Amniotic epithelial cell (primary cell): ENCODE results near the gene CTDSPL.

Source experiments
- DNase-seq: peaks from one replicate; pipeline ENCODE4 v3.0.0-alpha.2; 2010; ENCODE audit warnings: low read depth

CTDSPL gene

GRCh38 chr3:37891227-37891626, 29.5 kb downstream of the CTDSPL start:
- DNase-seq, result no peak

GRCh38 chr3:37892927-37893600, 31.4 kb downstream of the CTDSPL start:
- DNase-seq, result peak; percentile 7

GRCh38 chr3:37896827-37897226, 35.1 kb downstream of the CTDSPL start:
- no peak for DNase-seq

GRCh38 chr3:37897763-37898162, 36.1 kb downstream of the CTDSPL start:
- DNase-seq, result no peak

- no peak for DNase-seq
Observed at GRCh38 chr3:37898424-37898823, 36.7 kb downstream of the CTDSPL start.

GRCh38 chr3:37899101-37899707, 37.5 kb downstream of the CTDSPL start:
- no peak for DNase-seq

GRCh38 chr3:37899711-37900306, 38.1 kb downstream of the CTDSPL start:
- DNase-seq, result no peak

- no peak for DNase-seq
Observed at GRCh38 chr3:37901721-37902120, 40.0 kb downstream of the CTDSPL start.

- no peak for DNase-seq
Observed at GRCh38 chr3:37902674-37903073, 41.0 kb downstream of the CTDSPL start.

GRCh38 chr3:37903320-37903719, 41.6 kb downstream of the CTDSPL start:
- DNase-seq, result no peak

GRCh38 chr3:37903734-37904133, 42.1 kb downstream of the CTDSPL start:
- no peak for DNase-seq

GRCh38 chr3:37904601-37905000, 42.9 kb downstream of the CTDSPL start:
- peak; percentile 67 for DNase-seq

- DNase-seq, result no peak
Observed at GRCh38 chr3:37905346-37905745, 43.7 kb downstream of the CTDSPL start.

- DNase-seq, result peak; percentile 82
Observed at GRCh38 chr3:37905987-37906674, 44.5 kb downstream of the CTDSPL start.

GRCh38 chr3:37906734-37907282, 45.1 kb downstream of the CTDSPL start:
- no peak for DNase-seq

GRCh38 chr3:37907371-37907770, 45.7 kb downstream of the CTDSPL start:
- DNase-seq, result no peak

- no peak for DNase-seq
Observed at GRCh38 chr3:37907906-37908305, 46.2 kb downstream of the CTDSPL start.

- peak; percentile 55 for DNase-seq
Observed at GRCh38 chr3:37909067-37909911, 47.6 kb downstream of the CTDSPL start.

GRCh38 chr3:37910671-37911400, 49.2 kb downstream of the CTDSPL start:
- no peak for DNase-seq

- peak; percentile 41 for DNase-seq
Observed at GRCh38 chr3:37912052-37912733, 50.5 kb downstream of the CTDSPL start.
